CD4-positive, alpha-beta T cell (primary cell): ENCODE results near the gene ARL2BP. TPM values are rescaled to one million over a fixed set of nuclear protein-coding genes. Genes with fewer than 3 reads are reported as not detected.
A peak's percentile ranks its signal among the peaks of the same experiment; 100 is the strongest.
"Not testable (repeated sequence)": the region's sequence is repeated elsewhere in the genome, so short reads cannot be mapped to it uniquely, and the experiment has no call there.

Experiments
- ATAC-seq: fragments of 200-7000 bp; cut with Tn5 transposase; one replicate; pipeline ENCODE4 v1.10.0; 2022; ENCODE audit warnings: mild to moderate bottlenecking; ENCODE audit not compliant: poor library complexity
- CTCF ChIA-PET: fragments of 350-600 bp; sonication (Branson Sonifier 250); formaldehyde crosslinking; loops from one replicate; lab custom pipeline; 2021; ENCODE audit warnings: antibody characterized with exemption, inconsistent platforms; lab: Charles Lee
- POLR2A ChIA-PET: fragments of 350-600 bp; sonication (Branson Sonifier 250); formaldehyde crosslinking; loops from one replicate; lab custom pipeline; 2021; ENCODE audit warnings: antibody characterized with exemption, inconsistent platforms; lab: Charles Lee
- DNase-seq, 14 experiments: peaks; one replicate each; pipeline ENCODE4 v3.0.0-alpha.2; 2013 to 2020; ENCODE audit warnings: mixed read lengths in 2 of 14
- H3K27ac ChIP-seq, 2 donors: one replicate each; pipeline versions ENCODE4 v1.5.1 to v1.7.0; 2013; ENCODE audit warnings: low read length in 2 of 2, low read depth in 1 of 2, mild to moderate bottlenecking in 1 of 2
- H3K27me3 ChIP-seq, 2 experiments: 1 replicate in 1 of 2; 2 replicates in 1 of 2; pipeline versions ENCODE4 v1.6.1 to v1.7.0; 2013; ENCODE audit warnings: low read length in 2 of 2, control low read depth in 1 of 2, mild to moderate bottlenecking in 1 of 2, moderate library complexity in 1 of 2; ENCODE audit not compliant: insufficient read depth in 2 of 2, control insufficient read depth in 1 of 2
- H3K36me3 ChIP-seq: one replicate; pipeline ENCODE4 v1.6.1; 2013; ENCODE audit warnings: low read length, control low read depth; ENCODE audit not compliant: insufficient read depth
- H3K4me1 ChIP-seq: one replicate; pipeline ENCODE4 v1.6.1; 2013; ENCODE audit warnings: low read length, control low read depth; ENCODE audit not compliant: insufficient read depth
- H3K4me3 ChIP-seq: one replicate; pipeline ENCODE4 v1.5.1; 2013; ENCODE audit warnings: mild to moderate bottlenecking, low read length, moderate library complexity
- H3K9me3 ChIP-seq, 2 experiments: 1 replicate in 1 of 2; 2 replicates in 1 of 2; pipeline versions ENCODE4 v1.6.1 to v1.7.0; 2013; ENCODE audit warnings: low read length in 2 of 2, mild to moderate bottlenecking in 2 of 2, control low read depth in 1 of 2, moderate library complexity in 1 of 2; ENCODE audit not compliant: control insufficient read depth in 1 of 2, insufficient read depth in 1 of 2
- H3K27ac Mint-ChIP-seq: one replicate; pipeline ENCODE4 v1.8.0; 2020; ENCODE audit warnings: mixed read lengths
- H3K27me3 Mint-ChIP-seq: one replicate; pipeline ENCODE4 v1.8.0; 2021; ENCODE audit warnings: mixed read lengths
- H3K36me3 Mint-ChIP-seq: one replicate; pipeline ENCODE4 v1.8.0; 2021; ENCODE audit warnings: low read depth, mixed read lengths
- H3K4me1 Mint-ChIP-seq: one replicate; pipeline ENCODE4 v1.8.0; 2021; ENCODE audit warnings: low read depth, mixed read lengths
- H3K4me3 Mint-ChIP-seq: one replicate; pipeline ENCODE4 v1.8.0; 2020; ENCODE audit warnings: mild to moderate bottlenecking, mixed read lengths
- H3K9me3 Mint-ChIP-seq: one replicate; pipeline ENCODE4 v1.8.0; 2020; ENCODE audit warnings: mixed read lengths
- CTCF ChIP-seq: fragments of 200-600 bp; IDR thresholded peaks from one replicate; pipeline ENCODE4 v1.8.0; 2022; ENCODE audit warnings: antibody characterized with exemption, mild to moderate bottlenecking
- intact Hi-C, 2 experiments: fragments of 100-400 bp; cut with DNase I in 1 of 2; cut with micrococcal nuclease in 1 of 2; formaldehyde crosslinking; loops; one replicate each; pipeline versions ENCODE4 v1.15.1 to v1.9.0; 2023 to 2025; cut with DNase I, micrococcal nuclease
- total RNA-seq, 174 experiments: library from RNA in 2 of 174; stranded (reverse) in 2 of 174; gene quantifications; one replicate each; pipeline ENCODE4 v1.2.3 and lab custom pipeline; 2021 to 2026

ARL2BP gene
- total RNA-seq, 2 experiments from 2014 or later = 32.4 to 35.6 TPM

GRCh38 chr16:57271867-57272495 lies 26.9 kb downstream of the ARL2BP start:
- Histone ChIP-seq H3K27me3 (no peaks in the 10 kb centered on the region), H3K4me3 (no peak overlapping the region), H3K27ac (no peak overlapping the region), H3K4me1 (peaks cover 25% of the 10 kb centered on the region), H3K9me3 (no peaks in the 10 kb centered on the region), H3K36me3 (no peaks in the 10 kb centered on the region)
- Mint-ChIP-seq H3K9me3 (no peaks in the 10 kb centered on the region), H3K36me3 (no peaks in the 10 kb centered on the region), H3K4me3 (no peak overlapping the region), H3K4me1 (peaks cover 40% of the 10 kb centered on the region), H3K27ac (peak overlapping the region; percentile 69), H3K27me3 (no peaks in the 10 kb centered on the region)
- ChIA-PET CTCF (no interaction called here), POLR2A (no interaction called here)
- no peak for TF ChIP-seq CTCF
- intact Hi-C loops = no loop called here
- no peak for ATAC-seq
- DNase-seq = no peak

GRCh38 chr16:57273359-57273758 lies 28.3 kb downstream of the ARL2BP start:
- no peak overlapping the region for H3K27ac Mint-ChIP-seq
- H3K4me1 ChIP-seq = peaks cover 24% of the 10 kb centered on the region
- CTCF ChIA-PET = no interaction called here
- no peaks in the 10 kb centered on the region for H3K27me3 ChIP-seq
- no peaks in the 10 kb centered on the region for H3K9me3 ChIP-seq
- no peak for TF ChIP-seq CTCF
- H3K4me1 Mint-ChIP-seq = peaks cover 40% of the 10 kb centered on the region
- intact Hi-C loops = no loop called here
- no peak overlapping the region for H3K4me3 Mint-ChIP-seq
- H3K9me3 Mint-ChIP-seq = no peaks in the 10 kb centered on the region
- no peak overlapping the region for H3K4me3 ChIP-seq
- no peak overlapping the region for H3K27ac ChIP-seq
- POLR2A ChIA-PET = no interaction called here
- no peak for DNase-seq
- H3K27me3 Mint-ChIP-seq = no peaks in the 10 kb centered on the region
- no peaks in the 10 kb centered on the region for H3K36me3 ChIP-seq
- no peak for ATAC-seq
- H3K36me3 Mint-ChIP-seq = no peaks in the 10 kb centered on the region

- intact Hi-C loops = no loop called here
Measured at GRCh38 chr16:57273826-57274225, 28.8 kb downstream of the ARL2BP start.

GRCh38 chr16:57275946-57276345 lies 30.9 kb downstream of the ARL2BP start:
- not testable (repeated sequence) for H3K4me3 Mint-ChIP-seq
- H3K4me1 Mint-ChIP-seq = peaks cover 51% of the 10 kb centered on the region

More at GRCh38 chr16:57273826-57274225, 28.8 kb downstream of the ARL2BP start:
- Mint-ChIP-seq H3K27ac (no peak overlapping the region), H3K27me3 (no peaks in the 10 kb centered on the region), H3K4me1 (peaks cover 40% of the 10 kb centered on the region), H3K9me3 (no peaks in the 10 kb centered on the region), H3K4me3 (no peak overlapping the region), H3K36me3 (no peaks in the 10 kb centered on the region)
- Histone ChIP-seq H3K4me1 (peaks cover 24% of the 10 kb centered on the region), H3K9me3 (no peaks in the 10 kb centered on the region), H3K27me3 (no peaks in the 10 kb centered on the region), H3K4me3 (no peak overlapping the region), H3K36me3 (no peaks in the 10 kb centered on the region), H3K27ac (no peak overlapping the region)
- DNase-seq (no peak), ATAC-seq (no peak)
- ChIA-PET CTCF (no interaction called here), POLR2A (no interaction called here)
- TF ChIP-seq CTCF = no peak

More at GRCh38 chr16:57275946-57276345, 30.9 kb downstream of the ARL2BP start:
- H3K27me3 Mint-ChIP-seq, intact Hi-C loops, H3K27ac Mint-ChIP-seq, H3K4me3 ChIP-seq, CTCF ChIA-PET, H3K36me3 Mint-ChIP-seq, POLR2A ChIA-PET, H3K27me3 ChIP-seq, H3K27ac ChIP-seq, H3K36me3 ChIP-seq, ATAC-seq, DNase-seq, H3K9me3 Mint-ChIP-seq, H3K9me3 ChIP-seq: not testable (repeated sequence)
- H3K4me1 ChIP-seq = peaks cover 36% of the 10 kb centered on the region
